ENCODE measurements around the gene NUF2.

- no peak for TF ChIP-seq EP300 (IDR thresholded peaks at IDR 0.05; ENCODE audit: borderline replicate concordance in 1 of 2, low read depth in 2 of 2, low read length in 2 of 2)
- no peak for TF ChIP-seq TAF1 (IDR thresholded peaks at IDR 0.05; ENCODE audit: low read depth, low read length)
- peak in 2 of 3 experiments; percentile 29 to 49; a peak in 2 of 4 replicates for TF ChIP-seq CTCF (IDR thresholded peaks at IDR 0.05; ENCODE audit: control extremely low read depth in 1 of 3, insufficient read depth in 1 of 3, low read depth in 1 of 3, low read length in 3 of 3)
- no peak for TF ChIP-seq EZH2 (IDR thresholded peaks at IDR 0.05; ENCODE audit: low read depth, low read length, severe bottlenecking)
- no peak for TF ChIP-seq KDM1A (IDR thresholded peaks at IDR 0.05; ENCODE audit: borderline replicate concordance, low read length)
- no peak for TF ChIP-seq MAFK (IDR thresholded peaks at IDR 0.05; ENCODE audit: low read depth, low read length)
- TF ChIP-seq YY1 (IDR thresholded peaks at IDR 0.05; ENCODE audit: low read depth, low read length) = no peak
- no peak for TF ChIP-seq ZNF274 (IDR thresholded peaks at IDR 0.05; ENCODE audit: borderline replicate concordance, extremely low read depth, low read length)
- TF ChIP-seq TEAD4 (IDR thresholded peaks at IDR 0.05; ENCODE audit: low read depth, low read length) = no peak
Measured at GRCh38 chr1:163315773-163316374, 5.9 kb upstream of the NUF2 start.

Measured in H1 (cell line).